HG02642 (cell line): ENCODE results near the gene TNFSF4.

Experiments
- ATAC-seq: cut with Tn5 transposase; IDR thresholded peaks from one replicate; pipeline ENCODE4 v1.9.1; 2021; ENCODE audit warnings: mild to moderate bottlenecking; ENCODE audit not compliant: unreplicated experiment, poor library complexity

The TNFSF4 gene

DNA sequence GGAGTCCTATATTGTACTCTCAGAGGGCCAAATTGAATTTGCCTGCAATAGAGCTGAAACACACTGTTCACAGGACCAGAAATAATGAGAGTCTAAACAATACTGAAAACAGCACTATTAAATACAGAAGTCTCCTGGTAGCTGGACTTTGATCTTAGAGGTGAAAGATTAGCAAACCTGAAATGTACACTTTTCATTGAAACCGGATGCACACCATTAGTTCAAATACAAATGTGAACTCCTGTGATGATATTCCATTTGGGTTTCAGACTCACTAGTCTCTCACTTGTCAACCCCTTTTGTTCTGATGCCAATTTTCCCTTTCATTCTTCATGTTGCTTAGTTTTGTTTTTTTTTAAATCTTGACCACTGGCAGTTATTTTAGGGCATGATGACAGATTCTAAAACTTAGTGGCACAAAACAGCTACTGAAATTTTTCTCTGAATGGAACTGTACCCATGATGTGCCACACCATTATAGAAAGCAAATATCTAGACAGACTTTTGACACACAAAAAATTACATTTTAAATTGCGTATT, 5.9 kb upstream of the TNFSF4 start:
- ATAC-seq: peak; percentile 78

DNA sequence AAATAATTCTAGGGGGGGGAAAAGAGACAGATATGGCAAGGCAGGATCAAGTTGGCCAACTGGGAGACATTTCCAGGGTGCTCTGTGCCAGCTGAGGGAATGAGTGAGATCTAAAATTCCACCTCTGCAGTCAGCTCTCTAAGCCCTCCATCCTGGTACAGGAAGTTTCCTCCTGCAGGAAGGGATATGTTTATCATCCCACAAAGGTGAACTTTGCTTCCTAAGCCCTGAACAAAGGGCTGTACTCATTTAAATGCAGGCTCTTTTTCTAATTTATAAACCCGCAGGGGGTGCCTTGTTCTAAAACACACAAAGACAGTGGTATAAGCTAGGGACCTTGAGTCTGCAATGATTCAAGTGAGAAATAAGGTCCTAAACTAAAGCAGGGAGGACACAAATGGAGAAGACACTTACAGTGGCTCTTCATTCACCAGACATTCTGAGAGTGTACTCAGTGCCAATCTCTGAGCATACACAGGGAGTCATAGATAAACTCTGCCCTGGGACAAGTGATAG, 3.6 kb upstream of the TNFSF4 start:
- no peak for ATAC-seq

DNA sequence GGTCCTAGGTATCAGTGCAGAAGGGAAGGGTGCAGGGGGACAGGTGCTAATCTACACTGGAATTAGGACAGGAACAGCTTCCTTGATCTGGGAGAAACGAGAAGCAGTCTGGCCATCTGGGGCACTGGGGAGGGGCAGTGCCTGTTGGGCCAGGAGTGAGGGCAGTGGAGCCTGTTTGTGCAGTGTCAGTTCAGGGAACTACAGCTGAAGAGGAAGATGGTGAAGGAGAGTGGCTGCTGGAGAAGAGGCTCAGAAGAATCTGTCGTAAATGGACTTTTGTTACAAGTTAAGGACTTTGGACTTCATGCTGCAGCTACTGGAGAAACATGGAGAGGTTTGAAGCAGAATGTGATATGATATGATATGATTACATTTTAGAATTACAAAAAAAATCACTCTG, 3.2 kb upstream of the TNFSF4 start:
- ATAC-seq: no peak

DNA sequence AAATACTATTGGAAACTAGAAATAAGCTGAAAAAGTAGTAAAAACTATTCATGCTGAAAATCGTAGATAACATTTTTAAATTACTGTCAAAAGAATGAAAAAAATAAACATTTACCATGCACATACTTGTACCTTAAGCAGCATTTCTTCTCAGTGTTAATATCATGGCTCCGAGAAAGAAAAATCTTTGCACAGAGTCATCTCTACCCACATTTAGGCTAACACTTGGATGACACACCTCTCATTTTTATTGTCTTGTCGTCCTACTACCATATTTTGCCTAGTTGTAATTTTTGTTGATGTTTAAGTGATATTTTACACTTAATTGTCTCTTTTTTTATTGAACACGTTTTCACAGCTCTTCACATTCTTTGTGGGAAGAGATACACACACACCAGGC, 1.7 kb upstream of the TNFSF4 start:
- no peak for ATAC-seq

DNA sequence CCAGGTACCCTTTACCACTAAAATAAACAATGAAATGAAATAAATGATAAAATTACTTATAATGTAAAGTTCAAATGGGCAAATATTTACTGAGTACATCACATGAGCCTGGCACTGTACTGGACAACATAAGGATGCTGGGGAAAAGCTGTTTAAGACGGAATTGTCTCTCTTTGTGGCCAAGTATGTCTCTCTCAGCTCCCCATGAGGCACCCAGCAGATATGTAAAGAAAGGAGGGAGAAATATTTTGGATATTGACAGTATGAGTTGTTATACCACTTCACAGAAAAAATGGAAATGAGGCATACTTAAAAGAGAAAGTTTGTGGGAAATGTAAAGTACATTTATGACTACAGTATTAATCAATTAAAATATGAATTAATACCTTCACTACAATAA, 1.0 kb upstream of the TNFSF4 start:
- ATAC-seq: no peak

DNA sequence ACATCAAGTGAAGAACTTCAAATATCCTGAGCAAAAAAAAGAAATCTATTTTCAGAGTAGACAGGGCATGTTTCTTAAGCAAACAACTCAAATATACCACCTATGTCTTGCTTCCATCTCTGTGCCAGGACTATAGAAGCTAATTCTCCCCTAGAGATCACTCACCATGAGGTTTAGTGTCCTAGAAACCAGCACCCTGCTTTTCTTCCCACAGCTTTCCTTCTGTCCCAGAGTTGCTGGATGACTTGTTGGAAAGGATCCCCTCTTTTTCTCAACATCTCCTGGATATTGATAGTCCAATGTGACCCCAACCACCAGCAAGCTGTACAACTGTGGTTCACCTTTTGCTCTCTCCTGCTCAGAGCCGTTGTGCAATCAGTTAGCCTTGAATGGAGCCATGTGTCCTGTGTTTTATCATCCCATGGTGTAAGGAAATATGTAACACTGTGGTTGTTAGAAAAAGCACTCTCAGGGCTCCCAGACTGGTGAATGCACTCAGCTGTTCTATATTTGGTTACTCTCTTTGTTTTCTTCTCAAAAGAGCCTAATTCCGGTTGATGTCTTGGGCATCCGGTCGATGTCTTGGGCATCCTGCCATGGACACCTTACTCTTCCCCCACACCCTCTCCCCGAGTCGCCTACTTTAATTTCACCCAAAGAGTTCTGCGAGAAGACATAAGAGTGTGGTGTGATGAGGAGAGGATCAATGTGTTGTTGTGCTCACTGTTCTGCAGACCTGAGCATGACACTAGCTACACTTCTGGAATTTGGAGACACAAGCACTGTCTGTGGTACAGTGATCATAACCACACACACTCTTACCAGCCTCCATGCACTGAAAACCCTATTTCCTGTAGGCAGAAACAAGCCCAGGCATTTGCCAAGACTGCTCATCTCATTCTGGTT, 1.7 kb downstream of the TNFSF4 start:
- no peak for ATAC-seq

DNA sequence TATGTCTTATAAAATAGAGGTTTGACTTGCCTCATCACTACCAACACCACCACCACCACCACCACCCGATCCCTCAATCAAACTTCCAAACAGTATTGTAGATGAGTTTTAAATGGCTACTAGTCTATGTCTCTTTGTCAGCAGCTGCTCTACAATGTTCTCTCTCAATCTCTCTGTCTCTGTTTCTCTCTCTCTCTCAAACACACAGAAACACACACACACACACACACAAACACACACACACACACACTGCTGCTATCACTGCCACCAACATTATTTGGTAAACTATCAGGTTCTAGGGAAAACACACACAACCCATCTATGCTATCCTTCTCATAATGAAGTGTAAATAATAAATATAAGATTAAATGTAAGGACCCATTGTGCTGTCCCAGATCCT, 2.4 kb downstream of the TNFSF4 start:
- ATAC-seq: no peak

DNA sequence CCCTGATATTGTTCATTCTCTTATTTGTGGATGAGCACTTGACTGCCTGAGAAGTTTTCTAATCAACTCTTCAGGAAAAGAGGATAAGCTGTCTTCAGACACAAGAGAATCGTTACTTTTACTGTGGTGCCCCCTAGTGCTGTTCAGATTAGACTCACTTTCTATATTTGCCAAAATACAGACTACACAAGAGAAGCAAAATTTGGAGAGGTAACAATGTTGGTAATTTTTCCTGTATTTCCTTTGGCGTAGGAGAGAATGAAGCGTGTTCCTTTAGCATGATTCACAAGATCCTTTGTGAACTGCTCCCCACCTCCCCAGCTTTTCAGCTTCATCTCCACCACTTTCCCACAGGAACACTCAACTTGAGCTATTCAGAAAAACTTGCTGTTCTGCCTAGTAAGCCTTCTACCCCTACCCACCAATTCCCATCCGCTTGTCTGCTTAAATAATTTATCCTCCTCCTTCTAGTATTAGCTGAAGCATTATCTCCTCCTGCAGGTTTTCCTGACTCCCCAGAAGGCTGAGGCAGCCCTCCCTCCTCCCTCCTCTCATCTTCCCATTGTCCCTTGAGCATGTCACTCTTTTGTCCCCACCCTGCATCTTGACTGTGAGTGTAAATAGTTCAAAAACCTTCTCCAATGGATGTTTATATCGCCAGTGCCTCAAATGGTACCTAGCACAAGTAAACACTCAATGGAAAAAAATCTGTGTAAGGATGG, 4.5 kb downstream of the TNFSF4 start:
- ATAC-seq: no peak

DNA sequence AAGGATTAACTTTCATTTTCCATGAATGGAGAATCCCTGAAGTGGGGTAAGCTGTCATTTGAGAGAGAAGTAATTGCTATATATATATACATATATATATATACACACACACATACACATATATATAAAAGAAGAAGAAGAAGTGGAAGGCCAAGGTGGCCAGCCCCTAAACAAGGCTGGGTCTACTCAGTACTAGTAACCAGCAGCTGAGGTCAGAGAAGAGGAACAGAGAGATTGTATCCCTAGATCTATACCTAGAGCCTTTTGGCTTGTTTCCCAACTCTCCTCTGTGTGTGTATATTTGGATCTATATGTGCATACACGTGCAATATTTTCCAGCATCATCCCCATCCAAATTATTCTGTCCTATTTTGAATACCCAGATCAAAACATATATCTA, 5.2 kb downstream of the TNFSF4 start:
- ATAC-seq: no peak

DNA sequence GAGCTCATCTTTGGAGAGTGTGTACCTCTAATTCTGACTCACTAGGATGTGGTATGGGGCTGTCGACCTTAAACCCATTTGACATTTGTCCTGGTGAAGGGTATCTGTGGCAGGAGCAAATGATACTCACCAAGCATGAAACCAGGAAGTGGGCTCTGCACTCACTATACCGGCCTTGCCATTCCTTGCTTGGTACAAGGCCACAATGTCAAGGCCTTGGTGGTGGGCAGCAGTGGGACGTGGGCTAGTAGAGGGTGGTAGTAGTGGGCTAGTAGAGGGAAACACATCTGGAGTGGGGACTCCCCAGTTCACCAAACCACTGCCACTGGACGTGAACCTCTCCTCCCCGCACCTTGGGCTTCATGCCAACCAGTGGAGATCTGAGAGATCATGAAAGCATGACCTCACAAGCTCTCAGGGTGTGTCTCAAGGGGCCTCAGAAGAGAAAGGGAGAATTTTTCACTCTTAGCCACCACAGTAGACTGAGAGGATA, 11.5 kb downstream of the TNFSF4 start:
- ATAC-seq: peak; percentile 80

DNA sequence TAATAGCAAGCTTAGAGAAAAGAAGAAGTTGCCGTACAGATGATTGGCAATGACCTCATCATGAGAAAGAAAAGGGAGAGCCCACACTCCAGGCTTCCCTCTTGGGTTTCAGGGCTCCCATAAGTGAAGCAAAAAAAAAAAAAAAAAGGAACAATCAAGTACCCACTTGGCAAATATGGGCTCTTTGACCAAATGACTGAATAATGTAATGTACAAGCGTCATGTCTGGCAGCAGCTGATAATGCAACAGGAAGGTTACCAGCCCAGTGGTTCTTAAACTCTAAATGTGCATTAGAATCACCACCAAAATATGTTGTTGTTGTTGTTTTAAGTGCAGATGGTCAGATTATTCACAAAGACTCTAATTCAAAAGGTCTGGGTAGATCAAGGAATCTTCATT, 13.5 kb downstream of the TNFSF4 start:
- no peak for ATAC-seq

DNA sequence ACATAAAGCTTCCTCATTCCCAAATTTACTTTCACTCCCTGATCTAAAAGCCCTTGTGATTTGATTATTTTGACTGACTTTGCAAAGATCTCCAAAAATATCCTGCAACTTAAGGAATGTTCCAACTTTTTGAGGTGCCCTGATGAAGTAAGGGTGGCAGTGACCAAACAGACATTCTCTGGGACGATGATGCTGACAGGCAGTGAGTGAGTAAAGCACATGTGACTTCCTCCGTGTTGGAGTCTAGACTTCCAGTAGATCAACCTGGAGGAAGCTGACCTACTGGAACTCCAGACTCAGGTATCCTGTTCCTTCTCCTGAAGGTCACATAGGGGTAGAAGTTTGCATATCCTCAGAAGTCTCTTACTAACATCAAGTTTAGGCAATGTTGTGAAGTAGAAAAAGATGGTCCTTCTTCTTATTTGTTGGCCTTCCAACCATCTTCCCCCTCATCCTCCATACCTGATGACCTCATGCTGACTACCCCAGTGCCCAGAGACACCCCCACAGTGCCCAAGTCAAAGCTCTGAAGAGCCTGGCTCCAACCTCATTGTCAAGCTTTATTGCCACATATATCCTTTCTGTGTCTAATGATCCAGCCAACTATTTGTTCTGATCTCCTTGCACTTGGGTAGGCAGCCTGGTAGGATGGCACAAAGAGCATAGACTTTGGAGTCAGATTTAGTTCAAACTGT, 16.0 kb downstream of the TNFSF4 start:
- ATAC-seq: no peak

DNA sequence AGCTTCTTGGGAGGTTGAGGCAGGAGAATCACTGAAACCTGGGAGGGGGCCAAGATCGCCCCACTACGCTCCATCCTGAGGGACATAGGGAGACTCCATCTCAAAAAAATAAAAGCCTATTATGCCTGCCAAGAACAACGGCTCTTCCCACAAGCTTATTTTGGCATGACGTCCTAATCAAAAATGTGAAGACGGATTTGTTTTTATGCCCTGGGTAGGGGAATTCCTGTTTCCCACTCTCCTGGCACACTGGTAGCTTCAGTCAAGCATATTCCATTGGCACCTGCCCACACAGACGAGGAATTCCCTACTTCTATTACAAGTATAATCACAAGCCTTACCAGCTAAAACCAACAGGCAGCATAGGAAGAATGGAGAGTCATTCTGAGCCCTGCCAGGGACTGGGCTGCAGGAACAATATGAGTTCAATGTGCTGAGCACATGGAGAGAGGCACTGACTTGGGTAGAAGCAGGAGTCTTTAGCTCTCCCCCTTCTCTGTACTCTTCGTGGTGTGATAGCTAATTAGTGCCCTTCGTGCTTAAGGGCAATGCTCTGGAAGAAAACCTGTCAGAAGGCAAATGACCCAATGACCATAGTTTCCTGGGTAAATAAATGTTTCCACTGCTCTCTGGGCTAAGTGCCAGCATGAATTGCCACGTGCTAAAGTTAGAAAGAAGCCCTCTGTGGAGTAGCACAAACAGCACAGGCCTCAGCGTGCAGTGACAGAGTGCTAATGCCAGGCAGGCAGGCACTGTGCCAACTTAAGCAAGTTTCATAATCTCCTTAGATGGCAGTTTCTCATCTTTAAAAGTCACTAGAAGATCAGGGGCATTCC, 16.8 kb downstream of the TNFSF4 start:
- ATAC-seq: no peak

DNA sequence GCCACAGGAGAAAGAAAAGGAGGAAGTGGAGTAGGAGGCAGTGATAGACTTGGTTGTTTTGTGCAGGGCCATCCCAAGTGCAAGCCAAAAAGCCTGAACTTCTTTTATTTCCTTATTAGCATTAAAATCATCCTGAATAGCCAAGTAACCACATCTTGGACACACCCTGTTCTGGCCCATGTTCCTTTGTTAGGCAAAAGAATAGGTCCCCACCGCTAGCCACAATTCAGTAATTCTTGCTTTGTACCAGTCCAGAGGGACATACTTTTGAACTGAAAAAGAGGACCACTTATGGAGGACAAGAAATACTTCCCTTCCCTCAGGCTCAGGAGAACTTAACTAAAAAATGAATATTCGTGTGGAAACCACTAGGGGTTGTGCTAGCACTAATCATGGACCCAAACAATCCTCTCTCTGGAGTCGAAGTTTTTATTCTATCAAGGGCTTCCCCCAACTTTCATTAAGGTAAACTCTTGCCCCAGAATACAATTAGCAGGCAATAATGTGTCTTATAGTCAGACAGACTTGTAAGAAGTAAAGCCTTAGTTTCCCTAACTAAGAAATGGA, 19.4 kb downstream of the TNFSF4 start:
- ATAC-seq: no peak

DNA sequence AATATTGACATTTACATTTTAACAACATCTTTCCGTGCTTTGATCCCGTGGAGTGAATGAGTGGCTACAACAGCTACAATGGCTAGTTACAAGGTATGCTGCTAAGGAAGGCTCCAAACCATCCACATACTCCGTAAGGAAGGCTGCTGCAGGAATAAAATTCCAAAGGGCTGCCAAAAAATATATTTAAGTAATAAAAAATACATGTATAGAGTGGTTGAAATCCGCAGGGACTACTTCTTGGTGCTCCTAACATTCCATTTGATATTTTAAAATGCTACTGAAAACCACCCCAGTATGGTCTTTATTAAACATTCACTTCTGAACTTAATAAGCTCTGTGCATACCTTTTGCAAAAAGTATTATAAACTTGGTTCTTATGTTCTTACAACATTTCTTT, 25.3 kb downstream of the TNFSF4 start:
- ATAC-seq: no peak

DNA sequence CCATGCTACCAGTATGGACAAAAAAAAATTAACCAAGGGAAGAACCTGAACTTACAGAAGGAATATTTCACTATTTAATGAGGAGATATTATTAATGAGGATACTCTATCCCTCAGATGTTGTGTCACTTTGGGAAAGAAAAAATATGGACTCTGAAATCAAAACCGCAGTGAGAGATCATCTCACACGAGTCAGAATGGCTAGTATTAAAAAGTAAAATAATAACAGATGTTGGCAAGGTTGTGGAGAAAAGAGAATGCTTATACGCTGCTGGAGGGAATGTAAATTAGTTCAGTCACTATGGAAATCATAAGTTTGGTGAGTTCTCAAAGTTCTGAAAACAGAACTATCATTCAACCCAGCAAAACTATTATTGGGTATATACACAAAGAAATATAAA, 30.9 kb downstream of the TNFSF4 start:
- no peak for ATAC-seq

DNA sequence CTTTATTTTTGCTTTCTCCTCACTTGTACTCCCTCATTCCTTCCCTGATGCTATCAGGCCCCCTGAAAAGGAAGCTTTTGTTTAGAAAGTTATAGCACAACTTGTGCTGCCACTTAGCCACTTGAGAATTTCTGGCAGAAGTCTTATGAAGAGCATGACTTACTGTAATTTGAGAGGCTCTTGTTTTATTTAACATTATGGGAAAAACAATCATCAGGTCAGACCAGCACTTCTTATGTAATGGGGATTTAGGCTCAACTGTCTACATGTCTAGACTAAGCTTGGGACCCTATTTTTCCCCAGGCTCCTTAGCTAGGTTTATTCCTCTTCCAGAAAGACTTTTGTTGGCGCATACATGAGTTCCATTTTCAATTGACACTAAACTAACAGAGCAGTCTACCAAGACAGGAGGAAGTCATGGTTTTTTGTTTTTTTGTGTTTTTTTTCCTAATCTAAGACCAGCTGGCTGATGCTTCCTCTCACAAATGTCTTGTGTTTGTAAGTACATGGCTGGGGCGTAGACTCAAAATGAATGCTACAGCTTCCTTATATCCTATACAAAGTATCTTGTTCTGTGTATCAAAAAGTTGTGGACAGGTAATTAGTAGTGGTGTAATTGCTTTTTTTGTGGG, 31.5 kb downstream of the TNFSF4 start:
- no peak for ATAC-seq

DNA sequence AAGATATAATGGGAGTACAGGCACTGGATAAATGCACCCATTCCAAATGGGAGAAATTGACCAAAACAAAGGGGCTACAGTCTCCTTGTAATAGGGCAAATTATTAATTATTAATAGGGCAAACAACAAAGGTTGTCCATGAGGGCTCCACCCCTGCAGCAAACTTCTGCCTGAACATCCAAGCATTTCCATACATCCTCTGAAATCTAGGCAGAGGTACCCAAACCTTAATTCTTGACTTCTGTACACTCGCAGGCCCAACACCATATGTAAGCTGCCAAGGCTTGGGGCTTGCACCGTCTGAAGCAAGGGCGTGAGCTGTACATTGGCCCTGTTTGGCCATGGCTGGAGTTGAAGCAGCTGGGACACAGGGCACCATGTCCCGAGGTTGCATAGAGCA, 33.7 kb downstream of the TNFSF4 start:
- no peak for ATAC-seq

DNA sequence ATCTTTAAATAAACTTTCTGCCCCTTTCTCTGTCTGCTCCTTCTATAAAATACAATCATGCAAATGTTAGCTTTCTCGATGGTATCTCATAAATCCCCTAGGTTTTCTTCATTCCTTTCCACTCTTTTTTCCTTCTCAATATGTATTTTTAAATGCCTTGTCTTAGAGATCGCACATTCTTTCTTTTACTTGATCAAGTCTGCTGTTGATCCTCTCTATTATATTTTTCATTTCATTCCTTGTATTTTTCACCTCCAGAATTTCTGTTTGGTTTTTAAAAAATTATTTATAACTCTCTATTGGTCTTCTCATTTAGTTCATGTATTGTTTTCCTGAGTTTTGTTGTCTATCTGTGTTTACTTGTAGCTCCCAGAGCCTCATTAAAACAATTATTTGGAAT, 36.0 kb downstream of the TNFSF4 start:
- no peak for ATAC-seq
